NT2/D1 (cell line): ENCODE results near the gene MDGA2.

Experiments used
- SUZ12 ChIP-seq: IDR thresholded peaks from 2 replicates; pipeline ENCODE4 v1.6.1; 2011; ENCODE audit not compliant: insufficient read length, insufficient read depth; ENCODE audit errors: extremely low read depth
- YY1 ChIP-seq: IDR thresholded peaks from 2 replicates; pipeline ENCODE4 v1.6.1; 2011; ENCODE audit not compliant: insufficient read length, insufficient read depth
- ZNF274 ChIP-seq: IDR thresholded peaks from 2 replicates; pipeline ENCODE4 v1.6.1; 2011; ENCODE audit warnings: mild to moderate bottlenecking, low read depth, low read length

- TF ChIP-seq ZNF274: no peak
- no peak for TF ChIP-seq SUZ12
- TF ChIP-seq YY1: no peak
Observed at GRCh38 chr14:47483449-47483848, 192.0 kb downstream of the MDGA2 start.
